Activated CD4-positive, alpha-beta memory T cell treated with anti-CD3 and anti-CD28 coated beads, Interleukin-2, amount 10 ng/mL, durations not matched to agents 7 days and 5 days (primary cell): Measurements from ENCODE around the gene MYO5B. TPM values are rescaled to one million over a fixed set of nuclear protein-coding genes. Genes with fewer than 3 reads are reported as not detected.

Source experiments
- CTCF ChIA-PET: fragments of 350-600 bp; sonication (Branson Sonifier 250); formaldehyde crosslinking; loops from one replicate; lab custom pipeline; 2021; ENCODE audit warnings: antibody characterized with exemption, inconsistent platforms; lab: Charles Lee
- POLR2A ChIA-PET: fragments of 350-600 bp; sonication (Branson Sonifier 250); formaldehyde crosslinking; loops from one replicate; lab custom pipeline; 2021; ENCODE audit warnings: antibody characterized with exemption; lab: Charles Lee
- DNase-seq: peaks from one replicate; pipeline ENCODE4 v3.0.0-alpha.2; 2020
- H3K27ac Mint-ChIP-seq: one replicate; pipeline ENCODE4 v1.8.0; 2021; ENCODE audit warnings: mild to moderate bottlenecking, mixed read lengths
- H3K27me3 Mint-ChIP-seq: one replicate; pipeline ENCODE4 v1.8.0; 2021; ENCODE audit warnings: mixed read lengths
- H3K36me3 Mint-ChIP-seq: one replicate; pipeline ENCODE4 v1.8.0; 2021; ENCODE audit warnings: low read depth, mixed read lengths
- H3K4me1 Mint-ChIP-seq: one replicate; pipeline ENCODE4 v1.8.0; 2021; ENCODE audit warnings: mixed read lengths
- H3K4me3 Mint-ChIP-seq: one replicate; pipeline ENCODE4 v1.8.0; 2021; ENCODE audit warnings: mild to moderate bottlenecking, mixed read lengths
- H3K9me3 Mint-ChIP-seq: one replicate; pipeline ENCODE4 v1.8.0; 2021; ENCODE audit warnings: mixed read lengths
- total RNA-seq, 2 experiments: library from RNA; stranded (reverse); gene quantifications; one replicate each; pipeline ENCODE4 v1.2.3, GENCODE V29; 2021

Gene MYO5B
- total RNA-seq, 2 experiments from 2014 or later = not detected

DNA sequence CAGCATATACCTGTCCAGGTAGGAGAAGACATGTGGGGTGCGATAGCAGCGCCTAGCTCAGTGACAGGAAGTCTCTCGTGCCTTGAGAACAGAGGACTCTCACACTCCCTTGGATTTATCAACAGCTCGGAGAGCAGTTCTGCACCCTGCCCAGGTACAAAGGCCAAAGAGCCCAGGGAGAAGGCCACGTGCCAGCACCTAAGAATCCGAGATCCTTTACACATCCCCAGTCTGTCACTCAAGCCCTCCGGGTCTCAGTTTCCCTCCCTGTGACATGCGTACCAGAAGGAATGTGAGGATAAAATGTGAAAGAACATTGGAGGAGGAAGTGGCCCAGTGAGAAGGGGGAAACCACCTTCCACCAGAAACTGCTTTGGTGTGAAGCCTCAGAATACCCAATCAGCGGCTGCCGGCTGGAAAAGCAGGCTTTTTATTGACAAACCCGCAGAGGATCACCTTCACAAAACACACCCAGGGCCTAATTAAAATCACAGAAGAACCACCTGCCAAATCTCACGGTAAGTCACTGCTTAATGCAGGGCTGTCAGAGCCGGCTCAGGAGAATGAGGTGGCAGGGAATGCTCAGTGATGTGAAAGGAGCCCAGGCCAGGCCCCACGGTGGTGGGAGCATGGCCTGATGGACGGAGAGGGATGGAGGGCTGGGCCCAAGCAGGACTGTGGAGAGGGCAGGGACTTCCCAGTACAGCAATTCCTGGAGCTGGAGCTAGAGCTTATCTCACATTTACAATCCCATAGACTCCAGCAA lies 66.3 kb downstream of the MYO5B start:
- H3K4me3 Mint-ChIP-seq = no peak overlapping the region
- H3K4me1 Mint-ChIP-seq = no peaks in the 10 kb centered on the region
- peaks cover 34% of the 10 kb centered on the region for H3K27me3 Mint-ChIP-seq
- H3K9me3 Mint-ChIP-seq = no peaks in the 10 kb centered on the region
- H3K27ac Mint-ChIP-seq = no peak overlapping the region
- POLR2A ChIA-PET = no interaction called here
- H3K36me3 Mint-ChIP-seq = no peaks in the 10 kb centered on the region
- CTCF ChIA-PET = no interaction called here
- no peak for DNase-seq

- DNase-seq = no peak
- Mint-ChIP-seq H3K27me3 (peaks cover 30% of the 10 kb centered on the region), H3K9me3 (no peaks in the 10 kb centered on the region), H3K4me1 (no peaks in the 10 kb centered on the region), H3K4me3 (no peak overlapping the region), H3K36me3 (no peaks in the 10 kb centered on the region), H3K27ac (no peak overlapping the region)
- POLR2A ChIA-PET = no interaction called here
- CTCF ChIA-PET = no interaction called here
These were observed 67.3 kb downstream of the MYO5B start for GRCh38 chr18:50127516-50128210.

GRCh38 chr18:50126471-50126870 lies 68.5 kb downstream of the MYO5B start:
- Mint-ChIP-seq H3K9me3 (no peaks in the 10 kb centered on the region), H3K27ac (no peak overlapping the region), H3K4me1 (no peaks in the 10 kb centered on the region), H3K4me3 (no peak overlapping the region), H3K36me3 (no peaks in the 10 kb centered on the region), H3K27me3 (peaks cover 23% of the 10 kb centered on the region)
- ChIA-PET CTCF (no interaction called here), POLR2A (no interaction called here)
- no peak for DNase-seq

- ChIA-PET POLR2A (no interaction called here), CTCF (no interaction called here)
- DNase-seq = no peak
- Mint-ChIP-seq H3K36me3 (no peaks in the 10 kb centered on the region), H3K9me3 (no peaks in the 10 kb centered on the region), H3K27ac (peak overlapping the region; percentile 53), H3K27me3 (peaks cover 17% of the 10 kb centered on the region), H3K4me1 (no peaks in the 10 kb centered on the region), H3K4me3 (no peak overlapping the region)
These were observed 69.5 kb downstream of the MYO5B start for GRCh38 chr18:50125456-50125855.

DNA sequence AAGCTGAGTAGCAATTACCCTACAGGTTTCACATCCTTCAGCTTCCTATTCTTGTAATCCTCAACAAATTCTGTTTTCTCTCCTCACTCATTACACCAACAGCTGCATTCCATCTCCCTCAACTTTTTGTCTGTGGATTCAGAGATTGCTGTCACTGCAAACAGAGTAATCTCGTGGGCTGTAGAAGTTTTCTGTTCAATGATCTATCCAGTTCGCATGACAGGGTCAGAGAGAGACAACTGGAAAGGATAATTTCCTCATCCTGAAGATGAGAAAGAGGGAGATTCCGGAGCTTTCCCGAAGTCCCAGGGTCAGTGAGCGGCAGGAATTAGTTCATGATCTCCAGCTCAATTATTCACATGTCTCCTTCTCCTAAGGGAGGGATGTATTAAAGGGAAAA lies 75.7 kb downstream of the MYO5B start:
- H3K4me3 Mint-ChIP-seq = no peak overlapping the region
- ChIA-PET POLR2A (no interaction called here), CTCF (no interaction called here)
- no peak for DNase-seq
- no peaks in the 10 kb centered on the region for H3K4me1 Mint-ChIP-seq
- H3K27me3 Mint-ChIP-seq = peaks cover 13% of the 10 kb centered on the region
- H3K27ac Mint-ChIP-seq = no peak overlapping the region
- H3K36me3 Mint-ChIP-seq = no peaks in the 10 kb centered on the region
- no peaks in the 10 kb centered on the region for H3K9me3 Mint-ChIP-seq

GRCh38 chr18:50117863-50118262 lies 77.1 kb downstream of the MYO5B start:
- no peaks in the 10 kb centered on the region for H3K9me3 Mint-ChIP-seq
- no peak for DNase-seq
- CTCF ChIA-PET = no interaction called here

GRCh38 chr18:50115095-50115494 lies 79.9 kb downstream of the MYO5B start:
- no peak for DNase-seq
- Mint-ChIP-seq H3K36me3 (no peaks in the 10 kb centered on the region), H3K4me3 (no peak overlapping the region), H3K27me3 (peaks cover 16% of the 10 kb centered on the region), H3K27ac (no peak overlapping the region), H3K9me3 (no peaks in the 10 kb centered on the region), H3K4me1 (no peaks in the 10 kb centered on the region)
- CTCF ChIA-PET = no interaction called here
- POLR2A ChIA-PET = no interaction called here

More at GRCh38 chr18:50117863-50118262, 77.1 kb downstream of the MYO5B start:
- Mint-ChIP-seq H3K4me1 (no peaks in the 10 kb centered on the region), H3K4me3 (no peak overlapping the region), H3K27ac (no peak overlapping the region), H3K27me3 (peaks cover 13% of the 10 kb centered on the region), H3K36me3 (no peaks in the 10 kb centered on the region)
- POLR2A ChIA-PET = no interaction called here

DNA sequence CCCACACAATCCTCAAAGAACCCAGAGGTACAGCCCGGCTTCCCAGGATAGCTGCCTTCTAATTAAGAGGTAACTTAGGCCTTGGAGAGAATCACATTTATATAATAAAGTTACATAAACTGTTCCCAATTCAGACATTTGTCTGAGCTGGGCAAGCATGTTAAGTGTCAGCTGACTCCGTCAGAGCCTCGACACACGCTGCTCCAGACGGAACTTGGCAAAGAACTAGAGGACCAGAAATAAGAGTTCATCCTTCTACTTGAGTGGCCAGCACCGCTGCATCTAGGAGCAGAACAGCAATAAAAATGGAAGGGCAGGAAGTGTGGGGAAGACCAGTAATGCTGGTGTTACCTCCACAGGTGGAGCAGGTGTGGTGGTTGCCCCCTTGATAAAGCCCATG lies 80.5 kb downstream of the MYO5B start:
- Mint-ChIP-seq H3K4me3 (no peak overlapping the region), H3K36me3 (no peaks in the 10 kb centered on the region), H3K27me3 (peaks cover 19% of the 10 kb centered on the region), H3K4me1 (no peaks in the 10 kb centered on the region), H3K27ac (no peak overlapping the region), H3K9me3 (no peaks in the 10 kb centered on the region)
- CTCF ChIA-PET = no interaction called here
- POLR2A ChIA-PET = no interaction called here
- DNase-seq = no peak

DNA sequence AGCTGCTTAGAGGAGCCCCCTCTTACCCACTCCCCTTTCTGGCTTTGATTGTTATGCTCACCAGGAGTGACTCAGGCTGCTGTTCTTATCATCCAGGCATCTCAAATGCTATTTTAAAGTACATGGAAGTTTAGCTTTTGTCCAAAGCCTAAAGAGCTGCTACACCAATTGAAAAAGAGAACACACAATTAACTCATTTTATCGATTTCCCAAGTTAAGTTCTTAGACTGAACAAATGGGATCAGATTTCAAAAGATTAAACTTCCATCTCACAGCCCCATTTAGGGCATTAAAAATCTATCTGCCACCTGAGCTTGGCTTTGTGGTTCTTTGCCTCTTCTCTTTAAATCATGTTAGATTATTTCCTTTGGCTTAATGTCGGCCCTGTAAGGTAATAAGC lies 81.2 kb downstream of the MYO5B start:
- Mint-ChIP-seq H3K4me1 (no peaks in the 10 kb centered on the region), H3K27me3 (peaks cover 20% of the 10 kb centered on the region), H3K36me3 (no peaks in the 10 kb centered on the region), H3K9me3 (no peaks in the 10 kb centered on the region), H3K27ac (no peak overlapping the region), H3K4me3 (no peak overlapping the region)
- ChIA-PET CTCF (no interaction called here), POLR2A (no interaction called here)
- DNase-seq = no peak

DNA sequence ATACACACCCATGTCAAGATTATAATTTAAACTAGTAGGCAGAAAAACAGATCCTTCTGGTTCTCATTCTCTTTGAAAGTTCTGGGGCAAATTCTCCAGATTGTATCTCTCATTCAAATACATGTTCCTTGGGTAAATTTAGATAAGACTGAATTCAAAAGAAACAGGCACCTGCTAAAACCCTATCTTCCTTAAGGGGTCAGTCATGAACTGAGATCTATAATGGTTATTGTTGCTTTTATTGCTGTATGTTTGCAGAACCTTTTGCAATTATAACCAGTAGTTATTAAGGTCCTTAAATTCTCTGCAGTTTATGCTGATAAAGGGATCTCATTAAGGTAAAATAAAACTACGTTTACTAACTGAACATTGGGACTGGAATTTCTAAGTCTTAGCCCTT lies 83.5 kb downstream of the MYO5B start:
- Mint-ChIP-seq H3K4me1 (no peaks in the 10 kb centered on the region), H3K27me3 (peaks cover 19% of the 10 kb centered on the region), H3K36me3 (no peaks in the 10 kb centered on the region), H3K4me3 (no peak overlapping the region), H3K9me3 (no peaks in the 10 kb centered on the region), H3K27ac (no peak overlapping the region)
- ChIA-PET POLR2A (no interaction called here), CTCF (no interaction called here)
- no peak for DNase-seq

- DNase-seq = no peak
- Mint-ChIP-seq H3K27me3 (peaks cover 28% of the 10 kb centered on the region), H3K4me1 (no peaks in the 10 kb centered on the region), H3K36me3 (no peaks in the 10 kb centered on the region), H3K9me3 (no peaks in the 10 kb centered on the region), H3K27ac (no peak overlapping the region), H3K4me3 (no peak overlapping the region)
- ChIA-PET POLR2A (no interaction called here), CTCF (no interaction called here)
These were observed 87.4 kb downstream of the MYO5B start for GRCh38 chr18:50107468-50107977.

GRCh38 chr18:50105027-50105426 lies 89.9 kb downstream of the MYO5B start:
- no peak overlapping the region for H3K4me3 Mint-ChIP-seq
- no peaks in the 10 kb centered on the region for H3K9me3 Mint-ChIP-seq
- no peak for DNase-seq
- CTCF ChIA-PET = no interaction called here
- H3K27me3 Mint-ChIP-seq = peaks cover 26% of the 10 kb centered on the region
- no peaks in the 10 kb centered on the region for H3K36me3 Mint-ChIP-seq
- no peaks in the 10 kb centered on the region for H3K4me1 Mint-ChIP-seq
- POLR2A ChIA-PET = no interaction called here
- no peak overlapping the region for H3K27ac Mint-ChIP-seq

DNA sequence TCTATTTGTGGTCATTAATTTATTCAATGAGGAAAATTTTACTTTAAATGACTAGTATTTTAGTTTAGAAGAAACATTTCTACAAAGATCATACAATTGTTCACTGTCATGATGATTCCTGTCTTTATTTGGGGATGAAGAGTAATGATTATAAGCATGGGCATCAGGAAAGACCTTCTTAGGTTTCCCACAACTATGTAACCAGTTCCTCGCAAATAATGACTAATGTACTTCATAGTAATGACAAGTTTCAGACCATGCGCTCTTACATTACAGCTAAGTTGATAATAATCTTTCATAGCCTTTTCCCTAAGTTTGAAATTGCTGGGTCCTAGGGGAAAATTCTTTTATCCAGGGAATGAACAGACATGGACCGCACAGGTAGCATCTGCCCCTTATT lies 90.5 kb downstream of the MYO5B start:
- CTCF ChIA-PET = no interaction called here
- DNase-seq = no peak
- no peak overlapping the region for H3K4me3 Mint-ChIP-seq
- POLR2A ChIA-PET = no interaction called here
- H3K27ac Mint-ChIP-seq = no peak overlapping the region
- no peaks in the 10 kb centered on the region for H3K9me3 Mint-ChIP-seq
- H3K4me1 Mint-ChIP-seq = peaks cover 3% of the 10 kb centered on the region
- H3K36me3 Mint-ChIP-seq = no peaks in the 10 kb centered on the region
- H3K27me3 Mint-ChIP-seq = peaks cover 24% of the 10 kb centered on the region
